SK-N-SH (cell line): ENCODE data around the gene MTCL1. TPM values are rescaled to one million over a fixed set of nuclear protein-coding genes. Genes with fewer than 3 reads are reported as not detected.

ENCODE experiments used
- CTCF ChIA-PET: fragments of 300-600, 350-600 bp; formaldehyde crosslinking; extraction: SDS; loops from one replicate; lab custom pipeline; 2021; lab: Yijun Ruan, JAX
- POLR2A ChIA-PET: fragments of 350-600 bp; sonication (Branson Sonifier 250); formaldehyde crosslinking; extraction: SDS; loops from one replicate; lab custom pipeline; 2020; ENCODE audit warnings: antibody characterized with exemption, inconsistent platforms; lab: Yijun Ruan, JAX
- DNase-seq: peaks from one replicate; pipeline ENCODE4 v3.0.0; 2012
- H2AFZ ChIP-seq: fragments of 200-600 bp; sonication (generic); 2 replicates; pipeline ENCODE4 v1.8.1; 2016; ENCODE audit warnings: antibody characterized with exemption, mild to moderate bottlenecking, low read depth
- H3F3A ChIP-seq: fragments of 200-600 bp; sonication (generic); replicated peaks from 2 replicates; pipeline ENCODE3; 2016; ENCODE audit warnings: antibody characterized with exemption, mild to moderate bottlenecking; ENCODE audit not compliant: insufficient read depth
- H3K27ac ChIP-seq, 2 experiments: fragments of 200-500 bp in 1 of 2; fragments of 200-600 bp in 1 of 2; sonication (Bioruptor generic) in 1 of 2; sonication (generic), shearing (Covaris generic) in 1 of 2; 2 replicates each; pipeline versions ENCODE4 v1.5.1 to v1.6.1; 2014 to 2016; ENCODE audit warnings: low read depth in 2 of 2, inconsistent platforms in 1 of 2, low read length in 1 of 2, mild to moderate bottlenecking in 1 of 2, mixed read lengths in 1 of 2
- H3K27me3 ChIP-seq: fragments of 200-600 bp; sonication (generic), shearing (Covaris generic); 2 replicates; pipeline ENCODE4 v1.6.1; 2016; ENCODE audit warnings: mixed run types; ENCODE audit not compliant: insufficient read depth
- H3K36me3 ChIP-seq, 2 experiments: fragments of 200-500 bp in 1 of 2; fragments of 200-600 bp in 1 of 2; sonication (Bioruptor generic) in 1 of 2; sonication (generic) in 1 of 2; replicated peaks in 1 of 2; 2 replicates each; pipeline versions ENCODE3 to v1.5.1; 2014 to 2016; ENCODE audit warnings: low read length in 1 of 2, mild to moderate bottlenecking in 1 of 2; ENCODE audit not compliant: insufficient read depth in 2 of 2, control insufficient read depth in 1 of 2
- H3K4me1 ChIP-seq, 2 experiments: fragments of 200-500 bp in 1 of 2; fragments of 200-600 bp in 1 of 2; sonication (Bioruptor generic) in 1 of 2; sonication (generic), shearing (Covaris generic) in 1 of 2; 2 replicates each; pipeline versions ENCODE4 v1.5.1 to v1.6.1; 2014 to 2016; ENCODE audit warnings: low read depth in 1 of 2, low read length in 1 of 2, mixed run types in 1 of 2; ENCODE audit not compliant: insufficient read depth in 2 of 2, control insufficient read depth in 1 of 2
- H3K4me2 ChIP-seq: fragments of 200-600 bp; sonication (generic), shearing (Covaris generic); 2 replicates; pipeline ENCODE4 v1.6.1; 2017; ENCODE audit warnings: mixed run types
- H3K4me3 ChIP-seq, 2 experiments: fragments of 200-500 bp in 1 of 2; fragments of 200-600 bp in 1 of 2; sonication (Bioruptor generic) in 1 of 2; sonication (generic), shearing (Covaris generic) in 1 of 2; 2 replicates each; pipeline versions ENCODE4 v1.5.1 to v1.8.1; 2014 to 2016; ENCODE audit warnings: low read depth in 2 of 2, inconsistent platforms in 1 of 2, low read length in 1 of 2, mild to moderate bottlenecking in 1 of 2, mixed read lengths in 1 of 2, moderate library complexity in 1 of 2
- H3K79me2 ChIP-seq: fragments of 200-600 bp; sonication (generic); 2 replicates; pipeline ENCODE4 v1.8.1; 2017; ENCODE audit warnings: mild to moderate bottlenecking; ENCODE audit not compliant: insufficient read depth
- H3K9ac ChIP-seq: fragments of 200-600 bp; sonication (generic); 2 replicates; pipeline ENCODE4 v1.6.1; 2017; ENCODE audit warnings: mixed run types
- H3K9me2 ChIP-seq: fragments of 200-600 bp; sonication (generic); 2 replicates; pipeline ENCODE4 v1.6.1; 2017; ENCODE audit warnings: mixed run types
- H3K9me3 ChIP-seq: fragments of 200-600 bp; sonication (generic); 2 replicates; pipeline ENCODE4 v1.6.1; 2017; ENCODE audit warnings: mixed run types, mild to moderate bottlenecking, moderate library complexity
- H4K20me1 ChIP-seq: fragments of 200-600 bp; sonication (generic); 2 replicates; pipeline ENCODE4 v1.6.1; 2017; ENCODE audit warnings: mild to moderate bottlenecking, mixed run types; ENCODE audit not compliant: insufficient read depth
- CHD2 ChIP-seq: fragments of 150-350 bp; IDR thresholded peaks from 2 replicates; pipeline ENCODE4 v1.6.1; 2018; ENCODE audit warnings: low read length; ENCODE audit not compliant: partially characterized antibody
- ELF1 ChIP-seq: IDR thresholded peaks from 2 replicates; pipeline ENCODE4 v1.4.0; 2012
- EZH2phosphoT487 ChIP-seq: fragments of 200-600 bp; sonication (generic); IDR thresholded peaks from 2 replicates; pipeline ENCODE4 v1.6.1; 2017; ENCODE audit warnings: low read depth, mixed run types, mild to moderate bottlenecking, antibody characterized with exemption, moderate library complexity, borderline replicate concordance
- FOXJ3 ChIP-seq: sonication (generic); formaldehyde crosslinking; IDR thresholded peaks from 2 replicates; pipeline ENCODE4 v1.5.1; 2020; ENCODE audit warnings: mild to moderate bottlenecking, missing genetic modification reagents
- JUND ChIP-seq: IDR thresholded peaks from 2 replicates; pipeline ENCODE4 v1.4.0; 2012
- MAX ChIP-seq: IDR thresholded peaks from 2 replicates; pipeline ENCODE4 v1.4.0; 2012; ENCODE audit warnings: low read depth
- NFIC ChIP-seq: IDR thresholded peaks from 2 replicates; pipeline ENCODE4 v1.4.0; 2012; ENCODE audit warnings: borderline replicate concordance
- PBX3 ChIP-seq: IDR thresholded peaks from 2 replicates; pipeline ENCODE4; 2012
- POLR2AphosphoS5 ChIP-seq: IDR thresholded peaks from 2 replicates; pipeline ENCODE4 v1.6.1; 2012; ENCODE audit warnings: low read depth, low read length
- SMC3 ChIP-seq: IDR thresholded peaks from 2 replicates; pipeline ENCODE4 v1.6.1; 2012; ENCODE audit warnings: low read depth, low read length, improper control_type of control experiment
- TEAD4 ChIP-seq: IDR thresholded peaks from 2 replicates; pipeline ENCODE4 v1.4.0; 2012; ENCODE audit warnings: mild to moderate bottlenecking, borderline replicate concordance; ENCODE audit not compliant: insufficient read depth
- USF1 ChIP-seq: IDR thresholded peaks from 2 replicates; pipeline ENCODE4 v1.4.0; 2012; ENCODE audit warnings: low read depth, borderline replicate concordance
- YY1 ChIP-seq: IDR thresholded peaks from 2 replicates; pipeline ENCODE4 v1.4.0; 2012; ENCODE audit warnings: low read depth, mild to moderate bottlenecking
- WGBS: methylation state at CpG from one replicate; pipeline ENCODE4 v1.1.6; 2017; ENCODE audit warnings: low lambda C conversion rate; 5-methylcytosine and 5-hydroxymethylcytosine counted together
- polyA plus RNA-seq, 3 experiments: library from polyadenylated mRNA; depleted of rRNA; stranded (reverse); fragments of >200 nt; gene quantifications; 2 replicates each; pipeline ENCODE4 v1.2.3, GENCODE V29; 2012

Gene MTCL1
- polyA plus RNA-seq, 1 of the 3 experiments (the other 2 are of a cell fraction) = 33.5 TPM

- ChIA-PET POLR2A (no interaction called here), CTCF (interaction anchor here (0.7 to 3.7 kb wide), 6 partner anchors 10 to 303 kb away, joined by 3 to 32 read pairs (median 4); no protein-coding TSS in a partner anchor)
- Histone ChIP-seq H3K4me1 (no peaks in the 10 kb centered on the region), H3K36me3 (no peaks in the 10 kb centered on the region), H3K9me3 (no peaks in the 10 kb centered on the region), H3K9me2 (no peaks in the 10 kb centered on the region), H3K9ac (no peak overlapping the region), H3K27ac (no peak overlapping the region), H3K4me3 (no peak overlapping the region), H3K27me3 (no peaks in the 10 kb centered on the region), H2AFZ (no peak overlapping the region), H4K20me1 (no peaks in the 10 kb centered on the region), H3K4me2 (no peak overlapping the region), H3F3A (no peaks in the 10 kb centered on the region), H3K79me2 (no peaks in the 10 kb centered on the region)
- DNase-seq = no peak
- TF ChIP-seq FOXJ3 (CRISPR knock-in tag) (no peak), MAX (no peak), JUND (no peak), SMC3 (no peak), CHD2 (no peak), NFIC (no peak), EZH2phosphoT487 (no peak), POLR2AphosphoS5 (no peak), USF1 (no peak), ELF1 (no peak)
- 80% methylated on average over 10 of the region's 13 CpGs for WGBS
Observed at GRCh38 chr18:8685141-8685913, 20.0 kb upstream of the MTCL1 start.

- Histone ChIP-seq H3F3A (no peaks in the 10 kb centered on the region), H3K4me3 (no peak overlapping the region), H4K20me1 (no peaks in the 10 kb centered on the region), H2AFZ (no peak overlapping the region), H3K36me3 (no peaks in the 10 kb centered on the region), H3K27ac (no peak overlapping the region), H3K79me2 (no peaks in the 10 kb centered on the region), H3K9me3 (no peaks in the 10 kb centered on the region), H3K9ac (no peak overlapping the region), H3K4me2 (no peak overlapping the region), H3K27me3 (no peaks in the 10 kb centered on the region), H3K9me2 (no peaks in the 10 kb centered on the region), H3K4me1 (no peaks in the 10 kb centered on the region)
- WGBS = 96% methylated on average over 6 of the region's 8 CpGs
- ChIA-PET CTCF (interaction anchor here (0.7 to 3.7 kb wide), 4 partner anchors 10 to 302 kb away, joined by 3 to 32 read pairs (median 4); no protein-coding TSS in a partner anchor), POLR2A (no interaction called here)
- DNase-seq = no peak
- TF ChIP-seq CHD2 = no peak
- TF ChIP-seq TEAD4 = no peak
- TF ChIP-seq EZH2phosphoT487 = no peak
- TF ChIP-seq SMC3 = no peak
- no peak for TF ChIP-seq USF1
- TF ChIP-seq YY1 = no peak
- no peak for TF ChIP-seq PBX3
Observed at GRCh38 chr18:8685914-8686216, 19.5 kb upstream of the MTCL1 start.
